Ishikawa (cell line): ENCODE results near the gene ROPN1L.

Experiments used
- EP300 ChIP-seq: IDR thresholded peaks from 2 replicates; pipeline ENCODE4 v1.6.1; 2012; ENCODE audit warnings: borderline replicate concordance
- REST ChIP-seq: IDR thresholded peaks from 2 replicates; pipeline ENCODE4 v1.6.1; 2012; ENCODE audit warnings: low read depth, mild to moderate bottlenecking
- TAF1 ChIP-seq: IDR thresholded peaks from 2 replicates; pipeline ENCODE4 v1.6.1; 2012; ENCODE audit warnings: low read depth, mild to moderate bottlenecking

- TF ChIP-seq EP300 (no peak), REST (no peak), TAF1 (no peak)
These were observed 60.5 kb downstream of the ROPN1L start for GRCh38 chr5:10502130-10502529.
